MM.1S (cell line): Measurements from ENCODE around the gene PRKCD.

Experiments
- CTCF ChIP-seq: fragments of 300-600 bp; sonication (generic); IDR thresholded peaks from 2 replicates; pipeline ENCODE4 v1.5.1; 2016; ENCODE audit warnings: antibody characterized with exemption, low read length, mixed read lengths
- EZH2 ChIP-seq: fragments of 300-600 bp; sonication (generic); optimal IDR thresholded peaks from 2 replicates; pipeline ENCODE3; 2017; ENCODE audit warnings: low read depth, mild to moderate bottlenecking, antibody characterized with exemption, low read length, mixed read lengths
- EZH2phosphoT487 ChIP-seq: fragments of 300-600 bp; sonication (generic); IDR thresholded peaks from 2 replicates; pipeline ENCODE4 v1.6.1; 2018; ENCODE audit warnings: antibody characterized with exemption, low read length

GRCh38 chr3:53238886-53239285 lies 77.9 kb downstream of the PRKCD start:
- TF ChIP-seq CTCF: no peak
- no peak for TF ChIP-seq EZH2
- no peak for TF ChIP-seq EZH2phosphoT487
